Astrocyte (in vitro differentiated cells and primary cell): ENCODE results near the gene HADHB. TPM values are rescaled to one million over a fixed set of nuclear protein-coding genes. Genes with fewer than 3 reads are reported as not detected.
"Not testable (repeated sequence)": the region's sequence is repeated elsewhere in the genome, so short reads cannot be mapped to it uniquely, and the experiment has no call there.

ENCODE experiments used
- DNase-seq: peaks from one replicate; pipeline ENCODE4 v3.0.0-alpha.2; 2010; ENCODE audit warnings: low read depth
- FAIRE-seq: peaks from 2 replicates; lab custom pipeline; 2011; peaks lifted over from hg19 to GRCh38; lab: Jason Lieb, UNC
- H2AFZ ChIP-seq: 2 replicates; pipeline ENCODE4 v1.6.0; 2012; ENCODE audit warnings: low read depth, low read length, inconsistent platforms
- H3K27ac ChIP-seq: 2 replicates; pipeline ENCODE4 v1.5.1; 2011; ENCODE audit warnings: low read depth, low read length, inconsistent platforms
- H3K27me3 ChIP-seq: 2 replicates; pipeline ENCODE4 v1.6.0; 2011; ENCODE audit warnings: low read length, inconsistent platforms; ENCODE audit not compliant: insufficient read depth
- H3K36me3 ChIP-seq: 2 replicates; pipeline ENCODE4 v1.5.1; 2011; ENCODE audit warnings: low read length, inconsistent platforms; ENCODE audit not compliant: insufficient read depth
- H3K4me1 ChIP-seq: 2 replicates; pipeline ENCODE4 v1.5.1; 2011; ENCODE audit warnings: low read length, inconsistent platforms; ENCODE audit not compliant: insufficient read depth
- H3K4me2 ChIP-seq: 2 replicates; pipeline ENCODE4 v1.6.0; 2012; ENCODE audit warnings: low read length, inconsistent platforms
- H3K4me3 ChIP-seq: 2 replicates; pipeline ENCODE4 v1.5.1; 2011; ENCODE audit warnings: low read depth, mild to moderate bottlenecking, low read length, inconsistent platforms; ENCODE audit not compliant: insufficient read depth
- H3K79me2 ChIP-seq: 2 replicates; pipeline ENCODE4 v1.6.0; 2012; ENCODE audit warnings: mild to moderate bottlenecking, low read length, inconsistent platforms; ENCODE audit not compliant: insufficient read depth
- H3K9ac ChIP-seq: 2 replicates; pipeline ENCODE4 v1.6.0; 2012; ENCODE audit warnings: mild to moderate bottlenecking, low read length, inconsistent platforms
- H3K9me3 ChIP-seq: 2 replicates; pipeline ENCODE4 v1.5.1; 2012; ENCODE audit warnings: low read depth, mild to moderate bottlenecking, low read length, inconsistent platforms; ENCODE audit not compliant: insufficient read depth
- H4K20me1 ChIP-seq: 2 replicates; pipeline ENCODE4 v1.6.0; 2012; ENCODE audit warnings: low read length, inconsistent platforms; ENCODE audit not compliant: insufficient read depth
- H3K27ac Mint-ChIP-seq: one replicate; pipeline ENCODE4 v1.8.0; 2021; ENCODE audit warnings: mild to moderate bottlenecking, mixed read lengths; ENCODE audit not compliant: unreplicated experiment
- H3K27me3 Mint-ChIP-seq: one replicate; pipeline ENCODE4 v1.8.0; 2021; ENCODE audit warnings: low read depth, mixed read lengths; ENCODE audit not compliant: unreplicated experiment
- H3K36me3 Mint-ChIP-seq: one replicate; pipeline ENCODE4 v1.8.0; 2021; ENCODE audit warnings: low read depth, mixed read lengths; ENCODE audit not compliant: unreplicated experiment
- H3K4me1 Mint-ChIP-seq: one replicate; pipeline ENCODE4 v1.8.0; 2021; ENCODE audit warnings: low read depth, mixed read lengths; ENCODE audit not compliant: unreplicated experiment
- H3K4me3 Mint-ChIP-seq: one replicate; pipeline ENCODE4 v1.8.0; 2021; ENCODE audit warnings: mild to moderate bottlenecking, moderate library complexity, mixed read lengths; ENCODE audit not compliant: unreplicated experiment
- H3K9me3 Mint-ChIP-seq: one replicate; pipeline ENCODE4 v1.8.0; 2021; ENCODE audit warnings: mild to moderate bottlenecking, mixed read lengths; ENCODE audit not compliant: unreplicated experiment
- CTCF ChIP-seq: IDR thresholded peaks from 2 replicates; pipeline ENCODE4 v1.5.1; 2011; ENCODE audit warnings: low read depth, mild to moderate bottlenecking, inconsistent platforms, low read length, moderate library complexity; ENCODE audit not compliant: insufficient read depth
- EZH2 ChIP-seq: IDR thresholded peaks from 2 replicates; pipeline ENCODE4 v1.6.1; 2012; ENCODE audit warnings: mild to moderate bottlenecking, low read length, inconsistent platforms; ENCODE audit not compliant: insufficient read depth
- total RNA-seq: library from RNA; stranded (reverse); gene quantifications from 2 replicates; pipeline ENCODE4 v1.2.1, GENCODE V29; 2021

Gene HADHB
- total RNA-seq, 1 donor from 2014 or later: 109 TPM

- no peaks in the 10 kb centered on the region for H4K20me1 ChIP-seq
- peaks cover 5% of the 10 kb centered on the region for H3K4me1 Mint-ChIP-seq
- no peaks in the 10 kb centered on the region for H3K9me3 Mint-ChIP-seq
- no peak overlapping the region for H3K4me3 ChIP-seq
- no peak overlapping the region for H3K27ac Mint-ChIP-seq
- H3K4me3 Mint-ChIP-seq: no peak overlapping the region
- FAIRE-seq (no peak), DNase-seq (peak; percentile 24)
- H3K4me1 ChIP-seq: no peaks in the 10 kb centered on the region
- H3K36me3 Mint-ChIP-seq: no peaks in the 10 kb centered on the region
- H3K79me2 ChIP-seq: no peaks in the 10 kb centered on the region
- H3K4me2 ChIP-seq: no peak overlapping the region
- no peak overlapping the region for H3K9ac ChIP-seq
- TF ChIP-seq EZH2 (no peak), CTCF (no peak)
- H3K9me3 ChIP-seq: no peaks in the 10 kb centered on the region
- no peak overlapping the region for H3K27ac ChIP-seq
- no peaks in the 10 kb centered on the region for H3K36me3 ChIP-seq
- H3K27me3 Mint-ChIP-seq: peaks cover 3% of the 10 kb centered on the region
- H3K27me3 ChIP-seq: no peaks in the 10 kb centered on the region
- no peak overlapping the region for H2AFZ ChIP-seq
These were observed 82.8 kb downstream of the HADHB start for GRCh38 chr2:26327291-26328272.

GRCh38 chr2:26329083-26329482 lies 84.3 kb downstream of the HADHB start:
- not testable (repeated sequence) for H3K9ac ChIP-seq, H3K27ac ChIP-seq, FAIRE-seq, H3K4me1 Mint-ChIP-seq, H3K27me3 Mint-ChIP-seq, H3K4me3 Mint-ChIP-seq, H3K4me2 ChIP-seq, H3K27ac Mint-ChIP-seq, H3K4me3 ChIP-seq, H3K27me3 ChIP-seq, H3K79me2 ChIP-seq, H3K36me3 Mint-ChIP-seq, H3K4me1 ChIP-seq, H3K36me3 ChIP-seq, H2AFZ ChIP-seq, DNase-seq, H4K20me1 ChIP-seq, H3K9me3 Mint-ChIP-seq, H3K9me3 ChIP-seq

- Histone ChIP-seq H3K36me3 (no peaks in the 10 kb centered on the region), H3K4me2 (no peak overlapping the region), H3K27ac (no peak overlapping the region), H2AFZ (no peak overlapping the region), H4K20me1 (no peaks in the 10 kb centered on the region), H3K27me3 (peaks cover 2% of the 10 kb centered on the region), H3K4me3 (no peak overlapping the region), H3K79me2 (no peaks in the 10 kb centered on the region), H3K4me1 (no peaks in the 10 kb centered on the region), H3K9ac (no peak overlapping the region), H3K9me3 (no peaks in the 10 kb centered on the region)
- no peak overlapping the region for H3K27ac Mint-ChIP-seq
- no peak overlapping the region for H3K4me3 Mint-ChIP-seq
- FAIRE-seq (peak; percentile 68), DNase-seq (peak; percentile 69)
- H3K9me3 Mint-ChIP-seq: no peaks in the 10 kb centered on the region
- H3K27me3 Mint-ChIP-seq: no peaks in the 10 kb centered on the region
- H3K4me1 Mint-ChIP-seq: peaks cover 5% of the 10 kb centered on the region
- H3K36me3 Mint-ChIP-seq: no peaks in the 10 kb centered on the region
- TF ChIP-seq CTCF: peak; percentile 99
- no peak for TF ChIP-seq EZH2
These were observed 85.4 kb downstream of the HADHB start for GRCh38 chr2:26330114-26330549.
